WI38 (cell line): ENCODE measurements around the gene SCMH1.

ENCODE experiments used
- H3K4me3 ChIP-seq: 2 replicates; pipeline ENCODE4 v1.5.1; 2011; ENCODE audit warnings: low read depth, mild to moderate bottlenecking, control low read depth, low read length
- TF ChIP-seq, protein P1 (sequence below): IDR thresholded peaks from 2 replicates; pipeline ENCODE4 v1.5.1; 2012; ENCODE audit warnings: low read depth, mild to moderate bottlenecking, control low read depth, low read length

The SCMH1 gene

GRCh38 chr1:41093826-41094225, 148.3 kb downstream of the SCMH1 start:
- TF ChIP-seq, protein P1, sequence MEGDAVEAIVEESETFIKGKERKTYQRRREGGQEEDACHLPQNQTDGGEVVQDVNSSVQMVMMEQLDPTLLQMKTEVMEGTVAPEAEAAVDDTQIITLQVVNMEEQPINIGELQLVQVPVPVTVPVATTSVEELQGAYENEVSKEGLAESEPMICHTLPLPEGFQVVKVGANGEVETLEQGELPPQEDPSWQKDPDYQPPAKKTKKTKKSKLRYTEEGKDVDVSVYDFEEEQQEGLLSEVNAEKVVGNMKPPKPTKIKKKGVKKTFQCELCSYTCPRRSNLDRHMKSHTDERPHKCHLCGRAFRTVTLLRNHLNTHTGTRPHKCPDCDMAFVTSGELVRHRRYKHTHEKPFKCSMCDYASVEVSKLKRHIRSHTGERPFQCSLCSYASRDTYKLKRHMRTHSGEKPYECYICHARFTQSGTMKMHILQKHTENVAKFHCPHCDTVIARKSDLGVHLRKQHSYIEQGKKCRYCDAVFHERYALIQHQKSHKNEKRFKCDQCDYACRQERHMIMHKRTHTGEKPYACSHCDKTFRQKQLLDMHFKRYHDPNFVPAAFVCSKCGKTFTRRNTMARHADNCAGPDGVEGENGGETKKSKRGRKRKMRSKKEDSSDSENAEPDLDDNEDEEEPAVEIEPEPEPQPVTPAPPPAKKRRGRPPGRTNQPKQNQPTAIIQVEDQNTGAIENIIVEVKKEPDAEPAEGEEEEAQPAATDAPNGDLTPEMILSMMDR: no peak
- H3K4me3 ChIP-seq: no peak overlapping the region

DNA sequence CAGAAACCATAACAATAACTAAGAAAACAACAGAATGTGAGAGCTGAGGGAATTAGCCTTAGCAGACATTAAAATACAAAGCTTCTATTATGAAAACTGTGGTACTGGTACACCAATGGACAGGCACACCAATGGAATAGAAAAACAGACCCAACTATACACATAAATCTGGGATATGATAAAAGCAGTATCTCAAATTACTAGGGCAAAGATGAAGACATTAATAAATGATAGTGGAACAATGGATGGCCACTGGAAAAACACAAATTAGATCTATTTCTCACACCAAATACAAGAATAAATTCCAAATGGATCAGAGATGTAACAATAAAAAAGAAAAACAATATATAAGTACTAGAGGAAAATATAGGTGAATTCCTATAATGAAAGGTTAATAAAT, 155.2 kb downstream of the SCMH1 start:
- no peak overlapping the region for H3K4me3 ChIP-seq
- TF ChIP-seq, protein P1: no peak

- TF ChIP-seq, protein P1: no peak
- no peak overlapping the region for H3K4me3 ChIP-seq
Measured at GRCh38 chr1:41078616-41079015, 163.5 kb downstream of the SCMH1 start.

- no peak overlapping the region for H3K4me3 ChIP-seq
- TF ChIP-seq, protein P1: no peak
Measured at GRCh38 chr1:41078193-41078592, 163.9 kb downstream of the SCMH1 start.

GRCh38 chr1:41073971-41074370, 168.1 kb downstream of the SCMH1 start:
- H3K4me3 ChIP-seq: no peak overlapping the region
- TF ChIP-seq, protein P1: no peak

GRCh38 chr1:41072051-41072450, 170.1 kb downstream of the SCMH1 start:
- no peak overlapping the region for H3K4me3 ChIP-seq
- TF ChIP-seq, protein P1: no peak

GRCh38 chr1:41056907-41057306, 185.2 kb downstream of the SCMH1 start:
- H3K4me3 ChIP-seq: no peak overlapping the region
- TF ChIP-seq, protein P1: no peak
